AG10803 (cell line): ENCODE data around the gene NKAIN4.
"Not testable (repeated sequence)": the region's sequence is repeated elsewhere in the genome, so short reads cannot be mapped to it uniquely, and the experiment has no call there.

Experiments
- DNase-seq: peaks from one replicate; pipeline ENCODE4 v3.0.0; 2010; ENCODE audit warnings: low read depth
- H3K4me3 ChIP-seq: 2 replicates; pipeline ENCODE4 v1.5.1; 2011; ENCODE audit warnings: mild to moderate bottlenecking, low read length, control low read depth
- CTCF ChIP-seq: conservative IDR thresholded peaks from 2 replicates; pipeline ENCODE4 v1.5.1; 2011; ENCODE audit warnings: mild to moderate bottlenecking, low read length, control low read depth, inconsistent platforms

The NKAIN4 gene

GRCh38 chr20:63223826-63224207, 30.4 kb downstream of the NKAIN4 start:
- H3K4me3 ChIP-seq = no peak overlapping the region
- no peak for TF ChIP-seq CTCF
- DNase-seq = no peak

GRCh38 chr20:63223121-63223825, 31.0 kb downstream of the NKAIN4 start:
- peak; percentile 32 for DNase-seq
- H3K4me3 ChIP-seq = no peak overlapping the region
- TF ChIP-seq CTCF = peak; percentile 75

GRCh38 chr20:63222541-63222940, 31.7 kb downstream of the NKAIN4 start:
- DNase-seq = no peak
- no peak for TF ChIP-seq CTCF
- H3K4me3 ChIP-seq = no peak overlapping the region

GRCh38 chr20:63221400-63222053, 32.7 kb downstream of the NKAIN4 start:
- not testable (repeated sequence) for DNase-seq, H3K4me3 ChIP-seq

GRCh38 chr20:63220696-63221399, 33.4 kb downstream of the NKAIN4 start:
- DNase-seq = no peak
- no peak overlapping the region for H3K4me3 ChIP-seq
- no peak for TF ChIP-seq CTCF

- no peak for DNase-seq
- no peak overlapping the region for H3K4me3 ChIP-seq
- no peak for TF ChIP-seq CTCF
Observed at GRCh38 chr20:63219866-63220521, 34.3 kb downstream of the NKAIN4 start.

GRCh38 chr20:63219447-63219821, 34.8 kb downstream of the NKAIN4 start:
- no peak overlapping the region for H3K4me3 ChIP-seq
- DNase-seq = no peak
- TF ChIP-seq CTCF = no peak
